ENCODE data around the gene OR10C1.

OR10C1 gene

DNA sequence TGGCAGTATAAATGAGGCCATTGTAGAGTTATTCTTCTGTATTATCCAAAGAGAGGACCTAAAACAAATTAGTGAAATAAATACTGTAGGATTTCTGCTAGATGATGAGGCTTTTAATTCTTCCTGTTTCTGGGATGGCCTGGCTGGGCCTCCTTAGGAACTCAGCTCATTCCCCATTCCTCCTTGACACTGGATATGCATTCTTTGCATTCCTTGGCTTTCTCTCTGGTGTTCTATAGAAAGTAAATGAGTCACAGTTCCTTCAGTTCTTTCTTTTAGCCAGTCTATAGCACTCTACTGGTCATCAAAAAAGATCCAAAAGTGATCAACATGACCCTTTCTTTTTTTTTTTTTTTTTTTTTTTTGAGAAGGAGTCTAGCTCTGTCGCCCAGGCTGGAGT is 8.6 kb downstream of the OR10C1 start:
- Histone ChIP-seq H3K9ac (ENCODE audit: low read length) (no peak overlapping the region), H3K9me3 (ENCODE audit: control insufficient read depth, low read length) (no peaks in the 10 kb centered on the region), H3K4me1 (ENCODE audit: control insufficient read depth, insufficient read depth, low read length) (no peaks in the 10 kb centered on the region), H3K36me3 (ENCODE audit: control insufficient read depth, insufficient read depth, low read length) (no peaks in the 10 kb centered on the region), H3K4me3 (ENCODE audit: low read length) (no peak overlapping the region), H3K27me3 (ENCODE audit: control insufficient read depth, insufficient read depth, low read length) (no peaks in the 10 kb centered on the region)

DNA sequence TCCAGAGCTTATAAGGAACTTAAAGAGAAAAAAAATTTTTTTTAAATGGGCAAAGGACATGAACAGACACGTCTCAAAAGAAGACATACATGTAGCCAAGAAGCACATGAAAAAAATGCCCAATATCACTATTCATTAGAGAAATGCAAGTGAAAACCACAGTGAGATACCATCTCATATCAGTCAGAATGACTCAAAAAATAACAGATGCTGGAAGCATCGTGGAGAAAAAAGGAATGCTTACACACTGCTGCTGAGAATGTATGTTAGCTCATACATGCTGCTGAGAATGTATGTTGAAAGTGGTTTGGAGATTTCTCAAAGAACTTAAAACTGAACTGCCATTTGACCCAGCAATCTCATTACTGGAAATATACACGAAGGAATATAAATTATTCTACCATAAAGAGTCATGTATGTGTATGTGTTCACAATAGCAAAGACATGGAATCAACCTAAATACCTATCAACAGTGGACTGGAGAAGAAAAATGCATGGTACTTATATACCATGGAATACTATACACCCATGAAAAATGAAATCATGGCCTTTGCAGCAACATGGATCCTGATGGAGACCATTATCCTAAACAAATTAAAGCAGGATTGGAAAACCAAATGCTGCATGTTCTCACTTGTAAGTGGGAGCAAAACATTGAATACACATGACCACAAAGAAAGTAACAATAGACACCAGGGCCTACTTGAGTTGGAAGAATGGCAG is 12.5 kb downstream of the OR10C1 start:
- no peak overlapping the region for H3K9ac ChIP-seq (ENCODE audit: low read length)
- H3K4me3 ChIP-seq (ENCODE audit: low read length) = no peak overlapping the region
- H3K9me3 ChIP-seq (ENCODE audit: control insufficient read depth, low read length) = no peaks in the 10 kb centered on the region
- H3K27me3 ChIP-seq (ENCODE audit: control insufficient read depth, insufficient read depth, low read length) = no peaks in the 10 kb centered on the region
- no peaks in the 10 kb centered on the region for H3K36me3 ChIP-seq (ENCODE audit: control insufficient read depth, insufficient read depth, low read length)
- H3K4me1 ChIP-seq (ENCODE audit: control insufficient read depth, insufficient read depth, low read length) = no peaks in the 10 kb centered on the region

DNA sequence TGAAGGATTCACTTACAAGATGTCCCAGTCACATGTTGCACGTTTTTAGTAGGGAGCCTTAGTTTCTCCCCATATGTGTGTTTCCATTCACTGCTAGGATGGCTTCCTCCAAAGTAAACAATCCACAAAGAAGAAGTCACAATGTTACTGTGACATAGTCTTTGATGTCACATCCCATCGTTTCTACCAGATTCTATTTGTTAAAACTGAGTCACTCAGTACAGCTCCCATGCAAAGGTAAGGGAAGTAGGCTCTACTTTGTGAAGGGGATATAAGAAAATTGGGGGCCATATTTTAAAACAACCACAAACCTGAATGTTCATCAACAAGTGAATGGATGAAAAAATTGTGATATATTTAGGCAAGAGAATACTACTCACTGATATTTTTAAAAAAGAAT is 17.9 kb downstream of the OR10C1 start, which contains the start of the genes OR11A1 and OR2H1:
OR11A1 (minus strand) TSS at position 101 of the 400 bp plus-strand sequence. CDS start 29,430 bp downstream, outside the sequence.
OR2H1 (plus strand) TSS at position 185 of the 400 bp plus-strand sequence. CDS start 4,615 bp downstream, outside the sequence.
- Histone ChIP-seq H3K27me3 (ENCODE audit: control insufficient read depth, insufficient read depth, low read length) (peaks cover 2% of the 10 kb centered on the region), H3K9ac (ENCODE audit: low read length) (no peak within 1 kb of the TSS), H3K36me3 (ENCODE audit: control insufficient read depth, insufficient read depth, low read length) (no peaks in the 10 kb centered on the region), H3K9me3 (ENCODE audit: control insufficient read depth, low read length) (no peaks in the 10 kb centered on the region), H3K4me3 (ENCODE audit: low read length) (no peak within 1 kb of the TSS), H3K4me1 (ENCODE audit: control insufficient read depth, insufficient read depth, low read length) (peaks cover 4% of the 10 kb centered on the region)

DNA sequence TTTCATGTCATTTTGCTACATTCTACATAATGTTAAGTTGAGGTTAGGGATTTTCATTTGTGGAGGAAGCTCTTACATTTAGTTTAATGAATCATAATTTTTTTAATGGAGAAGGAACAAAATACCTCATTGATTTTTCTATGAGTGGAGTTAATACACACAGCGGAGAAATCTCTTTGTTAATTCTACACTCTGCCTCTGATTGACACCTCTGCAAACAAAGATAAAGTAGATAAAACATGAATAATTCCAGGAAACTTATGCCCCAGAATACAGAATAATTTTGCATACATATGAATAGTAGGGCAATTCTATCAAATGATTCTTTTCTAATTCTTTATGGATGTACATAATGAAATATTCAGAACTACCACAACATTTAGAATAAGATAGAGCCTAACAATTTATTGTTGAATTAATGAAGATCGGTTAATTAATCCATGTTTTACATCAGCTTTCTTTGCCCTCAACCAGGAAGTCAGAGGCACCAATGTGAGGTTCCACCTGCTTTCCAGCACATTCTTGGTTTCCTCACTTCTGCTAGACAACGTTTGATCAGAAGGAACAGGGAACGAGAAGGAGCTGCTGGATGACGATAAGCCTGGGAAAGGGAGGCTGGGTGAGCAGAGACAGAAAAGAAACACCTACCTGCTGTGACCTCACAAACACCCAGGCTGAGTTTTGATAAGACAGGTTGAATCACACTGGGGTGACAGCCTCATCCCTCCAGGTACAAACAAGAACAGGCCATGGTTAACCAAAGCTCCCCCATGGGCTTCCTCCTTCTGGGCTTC is 22.1 kb downstream of the OR10C1 start:
- no peaks in the 10 kb centered on the region for H3K36me3 ChIP-seq (ENCODE audit: control insufficient read depth, insufficient read depth, low read length)
- H3K27me3 ChIP-seq (ENCODE audit: control insufficient read depth, insufficient read depth, low read length) = peaks cover 2% of the 10 kb centered on the region
- H3K9ac ChIP-seq (ENCODE audit: low read length) = no peak overlapping the region
- peaks cover 4% of the 10 kb centered on the region for H3K4me1 ChIP-seq (ENCODE audit: control insufficient read depth, insufficient read depth, low read length)
- no peak overlapping the region for H3K4me3 ChIP-seq (ENCODE audit: low read length)
- H3K9me3 ChIP-seq (ENCODE audit: control insufficient read depth, low read length) = no peaks in the 10 kb centered on the region

DNA sequence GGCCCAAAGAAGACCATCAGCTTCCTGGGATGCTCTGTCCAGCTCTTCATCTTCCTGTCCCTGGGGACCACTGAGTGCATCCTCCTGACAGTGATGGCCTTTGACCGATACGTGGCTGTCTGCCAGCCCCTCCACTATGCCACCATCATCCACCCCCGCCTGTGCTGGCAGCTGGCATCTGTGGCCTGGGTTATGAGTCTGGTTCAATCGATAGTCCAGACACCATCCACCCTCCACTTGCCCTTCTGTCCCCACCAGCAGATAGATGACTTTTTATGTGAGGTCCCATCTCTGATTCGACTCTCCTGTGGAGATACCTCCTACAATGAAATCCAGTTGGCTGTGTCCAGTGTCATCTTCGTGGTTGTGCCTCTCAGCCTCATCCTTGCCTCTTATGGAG is 22.9 kb downstream of the OR10C1 start:
- Histone ChIP-seq H3K4me3 (ENCODE audit: low read length) (no peak overlapping the region), H3K4me1 (ENCODE audit: control insufficient read depth, insufficient read depth, low read length) (peaks cover 4% of the 10 kb centered on the region), H3K9ac (ENCODE audit: low read length) (no peak overlapping the region), H3K9me3 (ENCODE audit: control insufficient read depth, low read length) (no peaks in the 10 kb centered on the region), H3K36me3 (ENCODE audit: control insufficient read depth, insufficient read depth, low read length) (no peaks in the 10 kb centered on the region), H3K27me3 (ENCODE audit: control insufficient read depth, insufficient read depth, low read length) (peaks cover 2% of the 10 kb centered on the region)

DNA sequence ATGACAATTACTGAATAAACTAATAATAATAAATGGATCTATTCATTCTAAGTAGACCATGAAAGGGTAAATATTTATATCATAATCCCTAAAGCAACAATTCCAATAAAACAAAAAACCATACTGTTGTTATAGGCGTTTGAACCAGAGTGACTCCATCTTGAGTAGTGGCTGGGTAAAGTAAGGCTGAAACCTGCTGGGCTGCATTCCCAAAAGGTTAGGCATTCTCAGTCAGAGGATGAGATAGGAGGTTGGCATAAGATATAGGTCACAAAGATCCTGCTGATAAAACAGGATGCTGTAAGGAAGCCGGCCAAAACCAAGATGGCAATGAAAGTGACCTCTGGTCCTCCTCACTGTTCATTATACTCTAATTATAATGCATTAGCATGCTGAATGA is 26.2 kb downstream of the OR10C1 start:
- Histone ChIP-seq H3K4me1 (ENCODE audit: control insufficient read depth, insufficient read depth, low read length) (peaks cover 4% of the 10 kb centered on the region), H3K4me3 (ENCODE audit: low read length) (no peak overlapping the region), H3K9ac (ENCODE audit: low read length) (no peak overlapping the region), H3K36me3 (ENCODE audit: control insufficient read depth, insufficient read depth, low read length) (no peaks in the 10 kb centered on the region), H3K27me3 (ENCODE audit: control insufficient read depth, insufficient read depth, low read length) (no peaks in the 10 kb centered on the region), H3K9me3 (ENCODE audit: control insufficient read depth, low read length) (no peaks in the 10 kb centered on the region)

DNA sequence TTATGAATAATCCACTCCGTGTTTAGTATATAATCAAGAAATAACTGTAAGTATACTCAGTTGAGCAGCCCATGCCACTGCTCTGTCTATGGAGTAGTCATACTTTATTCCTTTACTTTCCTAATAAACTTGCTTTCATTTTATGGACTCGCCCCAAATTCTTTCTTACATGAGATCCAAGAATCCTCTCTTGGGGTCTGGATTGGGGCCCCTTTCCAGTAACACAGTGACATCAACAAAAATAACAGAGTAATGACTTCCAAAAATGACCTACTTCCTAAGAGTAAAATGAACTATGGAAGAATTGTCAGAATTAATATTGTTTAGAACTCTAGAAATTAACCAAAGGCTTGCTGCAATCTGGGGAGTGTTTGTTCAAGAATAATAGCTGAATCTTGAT is 26.7 kb downstream of the OR10C1 start:
- Histone ChIP-seq H3K36me3 (ENCODE audit: control insufficient read depth, insufficient read depth, low read length) (no peaks in the 10 kb centered on the region), H3K4me1 (ENCODE audit: control insufficient read depth, insufficient read depth, low read length) (peaks cover 4% of the 10 kb centered on the region), H3K27me3 (ENCODE audit: control insufficient read depth, insufficient read depth, low read length) (no peaks in the 10 kb centered on the region), H3K4me3 (ENCODE audit: low read length) (no peak overlapping the region), H3K9ac (ENCODE audit: low read length) (no peak overlapping the region), H3K9me3 (ENCODE audit: control insufficient read depth, low read length) (no peaks in the 10 kb centered on the region)

DNA sequence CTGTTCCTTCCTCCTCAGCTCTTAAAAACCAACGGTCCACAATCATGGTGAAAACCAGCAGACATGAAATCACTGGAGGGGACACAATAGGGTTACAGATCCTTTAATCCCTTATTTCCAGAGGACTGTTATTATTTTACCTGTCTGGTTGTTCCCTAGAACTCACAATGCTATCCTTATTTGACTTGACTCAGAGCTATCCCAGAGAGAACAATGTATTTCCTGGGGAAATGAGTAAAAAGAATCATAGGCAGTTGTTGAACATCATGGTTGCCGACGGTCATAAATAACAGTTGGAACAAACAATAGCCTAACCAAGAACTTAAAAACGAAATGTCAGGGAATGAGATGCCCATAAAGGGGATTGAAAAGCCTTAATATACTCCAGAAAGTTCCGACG is 27.1 kb downstream of the OR10C1 start:
- Histone ChIP-seq H3K9me3 (ENCODE audit: control insufficient read depth, low read length) (no peaks in the 10 kb centered on the region), H3K36me3 (ENCODE audit: control insufficient read depth, insufficient read depth, low read length) (no peaks in the 10 kb centered on the region), H3K4me1 (ENCODE audit: control insufficient read depth, insufficient read depth, low read length) (peaks cover 4% of the 10 kb centered on the region), H3K9ac (ENCODE audit: low read length) (no peak overlapping the region), H3K27me3 (ENCODE audit: control insufficient read depth, insufficient read depth, low read length) (no peaks in the 10 kb centered on the region), H3K4me3 (ENCODE audit: low read length) (no peak overlapping the region)

DNA sequence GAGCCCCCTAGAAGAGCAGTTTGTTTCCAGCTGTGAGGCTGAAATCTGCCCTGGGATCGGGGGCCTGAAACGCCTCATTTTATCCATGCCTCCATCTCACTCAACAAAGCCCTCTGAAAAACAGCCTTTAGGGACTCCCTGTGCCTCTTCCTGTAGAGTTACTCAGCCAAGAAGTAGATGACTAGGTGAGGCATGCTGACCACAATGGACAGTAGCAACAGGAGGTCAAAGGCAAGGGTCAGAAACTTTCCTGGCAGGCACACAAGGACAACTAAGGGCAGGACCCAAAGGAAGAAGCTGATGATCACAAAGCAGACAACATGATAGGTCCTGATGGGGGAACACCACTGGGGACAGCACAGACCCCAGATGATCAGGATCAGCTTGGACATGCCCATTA is 35.9 kb downstream of the OR10C1 start:
- Histone ChIP-seq H3K4me3 (ENCODE audit: low read length) (no peak overlapping the region), H3K36me3 (ENCODE audit: control insufficient read depth, insufficient read depth, low read length) (no peaks in the 10 kb centered on the region), H3K9ac (ENCODE audit: low read length) (no peak overlapping the region), H3K9me3 (ENCODE audit: control insufficient read depth, low read length) (no peaks in the 10 kb centered on the region), H3K27me3 (ENCODE audit: control insufficient read depth, insufficient read depth, low read length) (no peaks in the 10 kb centered on the region), H3K4me1 (ENCODE audit: control insufficient read depth, insufficient read depth, low read length) (no peaks in the 10 kb centered on the region)

DNA sequence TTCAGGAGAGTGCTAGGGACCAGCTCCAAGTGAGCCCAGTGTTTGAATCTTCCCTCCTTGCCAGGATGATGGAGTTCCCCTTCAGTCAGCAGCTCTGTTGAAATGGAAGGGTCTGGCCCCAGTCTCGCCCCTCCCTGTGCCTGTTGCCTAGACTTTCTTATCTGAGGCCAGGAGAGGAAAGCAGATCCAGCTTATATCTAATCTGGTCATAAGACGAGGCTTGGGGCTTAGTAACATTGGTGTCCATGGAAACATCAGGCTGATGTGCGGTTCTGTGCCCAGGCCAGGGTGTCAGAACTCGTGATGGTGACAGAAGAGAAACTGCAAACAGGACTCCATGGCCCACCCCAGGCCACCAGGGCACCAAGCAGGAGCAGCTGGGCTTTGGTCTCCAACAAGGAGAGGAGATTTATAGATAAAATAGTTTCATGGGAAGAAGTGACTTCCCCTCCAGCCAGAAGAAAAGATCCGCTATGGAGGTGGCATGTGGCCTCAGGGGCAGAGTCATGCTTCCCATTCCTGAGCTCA is 38.9 kb downstream of the OR10C1 start:
- Histone ChIP-seq H3K4me1 (ENCODE audit: control insufficient read depth, insufficient read depth, low read length) (no peaks in the 10 kb centered on the region), H3K9ac (ENCODE audit: low read length) (no peak overlapping the region), H3K4me3 (ENCODE audit: low read length) (no peak overlapping the region), H3K9me3 (ENCODE audit: control insufficient read depth, low read length) (no peaks in the 10 kb centered on the region), H3K27me3 (ENCODE audit: control insufficient read depth, insufficient read depth, low read length) (no peaks in the 10 kb centered on the region), H3K36me3 (ENCODE audit: control insufficient read depth, insufficient read depth, low read length) (no peaks in the 10 kb centered on the region)

DNA sequence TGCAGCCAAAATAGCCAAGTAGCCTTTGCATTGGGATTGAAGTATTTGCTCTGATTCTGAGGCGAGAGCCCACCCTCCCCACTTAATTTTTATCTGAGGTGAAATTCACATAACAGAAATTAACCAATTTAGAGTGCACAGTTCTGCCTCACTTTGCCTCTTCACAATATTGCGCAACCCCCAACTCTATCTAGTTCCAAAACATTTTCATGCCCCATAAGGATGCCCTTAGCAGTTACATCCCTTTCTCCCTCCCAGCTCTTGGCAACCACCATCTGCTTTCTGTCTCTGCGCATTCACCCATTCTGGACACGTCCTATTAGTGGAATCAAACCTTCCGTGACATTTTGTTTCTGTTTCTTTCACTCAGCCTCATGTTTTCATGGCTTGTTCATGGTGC is 39.6 kb downstream of the OR10C1 start:
- Histone ChIP-seq H3K36me3 (ENCODE audit: control insufficient read depth, insufficient read depth, low read length) (no peaks in the 10 kb centered on the region), H3K4me3 (ENCODE audit: low read length) (no peak overlapping the region), H3K9ac (ENCODE audit: low read length) (no peak overlapping the region), H3K27me3 (ENCODE audit: control insufficient read depth, insufficient read depth, low read length) (no peaks in the 10 kb centered on the region), H3K4me1 (ENCODE audit: control insufficient read depth, insufficient read depth, low read length) (no peaks in the 10 kb centered on the region), H3K9me3 (ENCODE audit: control insufficient read depth, low read length) (no peaks in the 10 kb centered on the region)

DNA sequence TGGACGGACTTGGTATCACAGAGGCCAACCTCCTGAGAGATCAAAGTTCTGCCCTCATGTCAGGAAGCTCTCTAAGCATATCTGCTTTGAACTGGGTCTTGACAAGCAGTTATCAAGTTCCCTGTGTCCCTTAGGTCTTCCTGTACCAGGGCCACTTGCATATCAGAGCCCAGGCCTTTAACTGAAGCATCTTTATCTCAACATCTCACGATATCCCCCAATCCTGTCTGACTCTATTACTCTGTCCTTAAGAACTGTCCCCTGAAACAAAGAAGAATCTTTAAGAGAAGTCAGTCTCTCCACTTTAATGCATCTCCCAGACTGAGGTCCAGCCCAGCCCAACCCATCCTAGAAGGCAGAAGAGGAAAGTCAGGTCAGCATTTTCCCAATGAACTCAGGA is 40.5 kb downstream of the OR10C1 start:
- H3K36me3 ChIP-seq (ENCODE audit: control insufficient read depth, insufficient read depth, low read length) = no peaks in the 10 kb centered on the region
- H3K27me3 ChIP-seq (ENCODE audit: control insufficient read depth, insufficient read depth, low read length) = no peaks in the 10 kb centered on the region
- no peaks in the 10 kb centered on the region for H3K9me3 ChIP-seq (ENCODE audit: control insufficient read depth, low read length)
- H3K4me1 ChIP-seq (ENCODE audit: control insufficient read depth, insufficient read depth, low read length) = no peaks in the 10 kb centered on the region
- H3K9ac ChIP-seq (ENCODE audit: low read length) = no peak overlapping the region
- no peak overlapping the region for H3K4me3 ChIP-seq (ENCODE audit: low read length)

All from mucosa of stomach (tissue), 1 donor.